Stimulated activated CD8-positive, alpha-beta memory T cell treated with anti-CD3 and anti-CD28 coated beads, Interleukin-12 subunit alpha, Interleukin-12 subunit beta, amount 100 ng/mL, for 4 hours (primary cell): ENCODE measurements around the gene MLLT1.

Experiments used
- DNase-seq: peaks from one replicate; pipeline ENCODE4 v3.0.0-alpha.2; 2020; ENCODE audit warnings: low read depth

The MLLT1 gene

DNA sequence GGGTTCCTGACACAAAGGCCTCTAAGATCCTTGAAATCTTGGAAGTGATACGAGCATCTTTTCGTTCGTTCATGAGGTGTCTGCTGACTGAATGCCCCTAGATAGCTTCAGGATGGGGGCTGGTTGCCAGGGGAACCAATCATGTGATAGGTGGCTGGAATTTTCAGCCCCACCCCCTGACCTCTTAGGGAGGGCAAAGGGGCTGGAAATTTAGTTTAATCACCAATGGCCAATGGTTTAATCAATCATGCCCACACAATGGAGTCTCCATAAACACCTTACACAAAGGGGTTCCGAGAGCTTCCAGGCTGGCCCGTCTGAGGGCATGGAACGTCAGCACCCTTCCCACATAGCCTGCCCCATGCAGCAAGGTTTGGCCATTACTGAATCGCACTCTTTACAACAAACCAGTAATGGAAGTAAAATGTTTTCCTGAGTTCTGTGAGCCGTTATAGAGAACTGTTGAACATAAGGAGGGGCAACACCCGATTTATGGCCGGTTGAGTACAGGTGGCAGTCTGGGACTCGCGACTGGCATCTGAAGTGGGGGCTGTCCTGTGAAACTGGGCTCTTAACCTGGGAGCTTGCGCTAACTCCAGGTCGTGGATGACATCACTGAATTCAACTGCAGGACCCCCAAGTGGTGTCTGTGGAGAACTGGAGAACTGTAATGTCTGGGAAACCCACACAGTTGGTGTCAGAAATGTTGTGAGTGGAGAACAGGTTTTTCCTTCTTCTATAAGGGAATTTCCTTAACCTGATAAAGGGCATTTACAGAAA, 25.6 kb downstream of the MLLT1 start:
- DNase-seq = no peak

DNA sequence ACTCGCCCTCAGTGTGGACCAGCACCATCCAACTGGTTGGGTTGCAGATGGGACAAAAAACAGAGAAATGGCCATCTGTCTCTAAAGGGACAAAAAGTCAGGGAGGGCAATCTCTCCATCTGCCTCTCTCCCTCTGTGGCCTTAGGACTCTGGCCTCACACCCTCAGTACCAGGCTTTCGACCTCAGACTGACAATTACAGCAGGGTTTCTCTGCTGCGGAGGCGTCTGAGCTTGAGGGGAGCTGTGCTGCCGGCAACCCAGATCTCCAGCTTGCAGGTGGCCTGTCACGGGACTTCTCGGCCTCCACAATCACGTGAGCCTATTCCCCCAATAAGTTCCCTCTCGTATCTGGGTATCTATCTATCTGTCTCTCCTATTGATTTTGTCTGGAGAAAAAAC, 27.7 kb downstream of the MLLT1 start:
- no peak for DNase-seq

- no peak for DNase-seq
These were observed 28.9 kb downstream of the MLLT1 start for GRCh38 chr19:6250909-6251308.

GRCh38 chr19:6250024-6250615, 29.7 kb downstream of the MLLT1 start:
- DNase-seq = no peak

DNA sequence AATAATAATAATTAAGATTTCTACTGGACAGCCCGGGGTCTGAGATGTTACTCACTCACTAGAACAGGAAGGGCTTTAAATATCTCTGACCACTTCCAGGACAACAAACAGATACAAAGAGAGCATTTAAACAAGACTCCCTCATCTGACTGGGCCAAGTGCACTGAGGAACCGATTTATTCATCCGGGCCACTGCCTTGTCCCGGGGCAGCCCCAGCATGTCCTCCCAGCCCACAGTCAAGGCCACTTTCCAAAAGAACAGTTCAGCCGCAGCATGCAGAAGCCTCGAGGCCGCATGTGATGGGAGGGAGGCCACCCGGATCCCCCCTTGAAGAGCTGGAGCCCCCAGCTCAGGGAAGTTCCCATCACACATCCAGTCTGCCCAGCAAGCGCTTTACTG, 30.5 kb downstream of the MLLT1 start:
- DNase-seq = no peak

DNA sequence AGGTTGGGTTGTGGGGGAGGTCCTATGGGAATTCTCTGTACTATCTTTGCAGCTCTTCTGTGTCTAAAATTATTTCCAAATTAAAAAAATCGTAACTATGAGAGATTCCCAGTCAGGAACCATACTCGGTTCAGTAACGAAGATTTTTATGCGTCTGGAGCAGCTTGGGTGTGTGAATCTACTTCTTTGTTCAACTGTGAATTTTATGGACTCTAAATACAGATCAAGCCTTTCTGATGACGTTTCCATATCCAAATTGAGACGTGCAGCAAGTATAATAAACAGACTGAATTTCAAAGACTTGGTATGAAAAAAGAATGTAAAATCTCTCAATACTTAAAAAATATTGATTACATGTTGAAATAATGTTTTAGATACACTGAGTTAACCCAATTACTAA, 30.9 kb downstream of the MLLT1 start:
- no peak for DNase-seq

DNA sequence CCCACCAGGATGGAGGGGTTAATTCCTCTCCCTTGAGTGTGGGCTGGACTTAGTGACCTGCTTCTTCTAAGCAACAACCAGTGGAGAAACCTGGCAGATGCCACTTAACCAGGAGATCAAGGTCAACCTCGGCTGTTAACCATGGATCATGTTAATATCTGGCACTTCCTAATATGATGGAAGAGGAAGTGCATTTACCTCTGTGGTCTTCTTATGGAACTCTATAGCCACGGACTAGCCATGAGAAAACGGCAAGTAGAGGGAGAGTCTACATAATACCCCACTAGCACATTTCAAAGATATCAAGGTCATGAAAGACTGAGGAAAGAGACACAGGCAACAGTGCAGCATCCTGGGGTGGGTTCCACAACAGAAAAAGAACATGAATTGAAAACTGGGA, 31.4 kb downstream of the MLLT1 start:
- DNase-seq = no peak

DNA sequence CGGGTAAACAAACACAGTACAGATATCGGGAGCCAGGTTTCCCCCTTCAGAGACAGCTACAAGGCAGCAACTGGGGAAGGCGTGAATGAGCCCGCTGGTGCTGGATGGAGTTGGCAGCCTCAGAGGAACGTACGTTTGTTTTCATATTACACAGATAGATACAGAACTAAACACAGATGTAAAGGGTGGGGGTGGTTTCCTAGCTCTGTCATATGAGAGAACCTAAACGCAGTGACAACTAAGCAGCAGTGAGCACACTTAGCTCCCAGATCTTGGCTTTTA, 32.8 kb downstream of the MLLT1 start:
- no peak for DNase-seq

GRCh38 chr19:6246174-6247006, 33.4 kb downstream of the MLLT1 start:
- no peak for DNase-seq

DNA sequence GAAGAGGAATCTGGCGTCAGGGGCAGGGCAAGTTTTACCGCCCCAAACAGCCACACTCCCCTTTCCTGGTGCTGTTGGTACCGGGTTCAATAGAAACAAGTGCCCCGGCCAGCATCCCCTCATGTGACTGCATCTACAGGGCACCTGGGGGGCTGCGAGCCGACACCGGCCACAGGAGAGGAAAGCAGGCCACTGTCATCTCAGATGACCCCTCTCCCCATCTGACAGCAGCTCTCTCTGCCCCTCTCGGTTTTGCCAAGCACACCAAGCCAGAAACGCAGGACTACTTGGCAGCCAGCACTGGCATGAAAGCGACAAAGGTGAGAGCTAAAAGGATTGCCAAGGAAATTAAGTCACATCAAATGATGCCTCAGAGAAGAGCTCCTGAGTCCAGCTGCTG, 37.1 kb downstream of the MLLT1 start:
- no peak for DNase-seq

GRCh38 chr19:6241680-6242377, 37.9 kb downstream of the MLLT1 start:
- DNase-seq = no peak

GRCh38 chr19:6241056-6241455, 38.7 kb downstream of the MLLT1 start:
- no peak for DNase-seq

DNA sequence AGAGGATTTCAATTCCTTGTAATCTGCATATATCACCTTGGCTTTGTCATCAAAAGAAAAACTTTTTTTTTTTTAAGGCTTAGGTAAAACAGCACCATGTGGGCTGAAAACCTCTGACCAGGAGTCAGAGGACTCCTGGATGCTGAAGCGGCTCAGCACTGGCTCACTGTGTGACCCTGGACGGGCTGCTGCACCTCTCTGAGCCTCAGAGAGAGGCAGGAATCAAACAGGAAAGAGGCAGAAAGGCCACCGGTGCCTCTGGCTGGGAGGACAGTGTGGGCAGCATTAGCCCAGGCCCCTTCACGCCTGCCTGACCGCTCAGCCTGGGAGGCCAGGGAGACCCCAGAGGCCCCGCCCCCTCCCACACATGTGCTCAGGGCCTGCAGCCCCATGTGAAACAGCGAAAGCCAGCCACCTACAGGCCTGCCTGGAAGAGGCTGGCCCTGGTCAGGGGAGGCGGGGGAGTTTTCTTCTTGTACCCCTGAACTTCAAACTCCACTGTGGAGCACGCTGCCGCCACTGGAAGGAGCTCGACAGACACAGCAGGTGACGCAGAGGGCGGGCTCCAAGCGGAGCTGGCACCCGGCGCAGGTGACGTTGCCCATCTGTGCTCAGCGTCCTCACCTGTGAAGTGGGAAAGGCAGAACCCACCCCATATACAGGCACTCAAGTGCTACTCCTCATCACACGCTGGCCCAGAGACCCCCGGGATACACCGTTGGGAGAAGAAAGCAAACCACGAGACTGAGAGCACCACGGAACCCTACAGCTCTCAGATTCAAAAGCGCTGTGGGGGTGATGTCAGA, 39.7 kb downstream of the MLLT1 start:
- DNase-seq = no peak

- DNase-seq = no peak
These were observed 40.4 kb downstream of the MLLT1 start for GRCh38 chr19:6239401-6239844.

DNA sequence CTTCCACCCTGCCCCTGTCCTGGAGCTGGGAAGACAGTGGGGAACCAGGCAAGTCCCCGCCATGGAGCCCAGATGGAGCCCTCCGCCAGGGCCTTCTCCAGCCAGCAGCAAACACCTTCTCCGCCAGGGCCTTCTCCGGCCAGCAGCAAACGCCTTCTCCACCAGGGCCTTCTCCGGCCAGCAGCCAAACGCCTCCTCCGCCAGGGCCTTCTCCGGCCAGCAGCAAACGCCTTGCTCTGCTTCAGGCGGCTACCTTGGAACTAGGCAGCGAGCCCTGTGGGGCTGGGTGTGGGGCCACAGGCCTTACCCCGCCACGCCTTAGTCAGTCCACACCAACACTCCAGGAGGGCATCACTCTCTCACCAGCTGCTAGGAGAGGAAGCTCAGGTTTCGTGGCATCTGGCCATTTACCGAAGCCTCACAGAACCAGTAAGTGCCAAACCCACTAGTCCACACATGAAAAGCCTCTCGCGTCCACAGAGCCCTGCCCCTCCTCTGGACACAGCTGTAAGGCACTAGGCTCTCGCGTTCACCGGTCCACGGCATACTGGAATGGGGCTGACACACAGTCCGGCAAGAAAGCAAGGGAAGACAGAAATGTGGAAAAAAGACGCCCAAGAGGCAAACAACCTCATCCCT, 41.0 kb downstream of the MLLT1 start:
- no peak for DNase-seq

DNA sequence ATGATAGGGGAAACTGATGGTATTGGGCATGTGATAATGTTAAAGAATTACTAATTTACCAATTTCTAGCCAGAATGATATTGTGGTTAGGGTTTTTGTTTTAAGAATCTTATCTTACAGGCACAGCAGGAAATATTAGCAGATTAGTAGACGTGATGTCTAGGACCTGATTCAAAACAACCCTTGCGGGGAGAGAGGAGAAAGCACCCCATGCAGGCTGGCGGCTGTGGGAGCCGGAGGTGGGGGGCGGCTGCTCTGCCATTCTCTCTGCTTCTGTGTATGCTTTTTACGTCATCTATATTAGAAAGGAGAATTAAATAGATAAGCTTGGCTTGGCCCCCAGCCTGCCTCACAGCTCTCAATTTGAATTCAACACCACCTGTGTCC, 41.5 kb downstream of the MLLT1 start:
- no peak for DNase-seq

DNA sequence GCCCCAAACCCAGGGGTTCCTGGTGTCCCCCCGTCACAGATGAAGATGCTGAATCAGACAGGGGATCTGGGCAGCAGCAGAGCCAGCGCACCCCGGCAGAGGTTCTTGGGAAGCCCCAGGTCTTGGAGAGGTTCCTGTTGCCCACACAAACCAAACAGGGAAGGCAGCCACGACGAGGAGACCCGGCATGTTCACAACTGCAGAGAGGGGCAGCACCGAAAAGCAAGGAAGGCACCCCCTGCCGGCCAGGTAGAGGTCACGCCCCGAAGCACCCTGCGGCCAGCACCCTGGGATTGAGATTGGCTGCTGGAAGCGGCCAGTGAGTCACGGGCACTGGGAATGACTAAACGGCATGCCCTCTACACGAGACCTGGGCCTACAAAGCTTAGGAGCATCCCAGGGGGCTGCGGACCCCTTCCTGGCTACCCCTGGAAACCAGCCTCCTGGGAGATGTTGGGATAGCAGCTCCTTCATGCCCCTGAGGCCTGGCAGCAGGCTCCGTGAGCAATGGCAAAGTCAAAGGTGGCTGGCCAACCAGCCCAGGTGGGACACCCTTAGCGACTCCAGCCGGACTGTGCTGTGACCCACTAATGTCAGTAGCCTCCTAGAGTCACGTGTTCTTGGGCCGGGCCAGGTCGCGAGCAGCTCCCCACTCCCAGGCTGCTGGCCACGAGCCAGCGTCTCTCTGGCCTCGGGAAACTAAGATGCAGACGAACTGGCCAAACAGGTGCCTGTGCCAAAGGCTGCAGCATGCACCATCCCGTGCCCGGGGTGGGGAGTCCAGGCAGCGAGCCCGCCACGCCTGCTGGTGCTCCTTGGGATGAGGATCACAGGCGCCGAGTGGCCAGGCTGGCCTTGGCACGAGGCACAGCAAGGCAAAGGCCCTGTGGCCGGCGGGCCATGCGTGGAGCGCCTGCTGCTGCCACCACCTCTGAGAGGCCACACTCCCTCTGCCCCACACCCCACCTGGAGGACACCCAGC, 43.2 kb downstream of the MLLT1 start:
- no peak for DNase-seq

GRCh38 chr19:6235031-6235951, 44.5 kb downstream of the MLLT1 start:
- DNase-seq = no peak

GRCh38 chr19:6234527-6234926, 45.2 kb downstream of the MLLT1 start:
- DNase-seq = no peak
